HG03354 (cell line): Measurements from ENCODE around the gene SSBP3.
A peak's percentile ranks its signal among the peaks of the same experiment; 100 is the strongest.

Experiments
- ATAC-seq: cut with Tn5 transposase; IDR thresholded peaks from one replicate; pipeline ENCODE4 v1.9.1; 2021; ENCODE audit warnings: mild to moderate bottlenecking; ENCODE audit not compliant: unreplicated experiment, poor library complexity, severe bottlenecking

The SSBP3 gene

DNA sequence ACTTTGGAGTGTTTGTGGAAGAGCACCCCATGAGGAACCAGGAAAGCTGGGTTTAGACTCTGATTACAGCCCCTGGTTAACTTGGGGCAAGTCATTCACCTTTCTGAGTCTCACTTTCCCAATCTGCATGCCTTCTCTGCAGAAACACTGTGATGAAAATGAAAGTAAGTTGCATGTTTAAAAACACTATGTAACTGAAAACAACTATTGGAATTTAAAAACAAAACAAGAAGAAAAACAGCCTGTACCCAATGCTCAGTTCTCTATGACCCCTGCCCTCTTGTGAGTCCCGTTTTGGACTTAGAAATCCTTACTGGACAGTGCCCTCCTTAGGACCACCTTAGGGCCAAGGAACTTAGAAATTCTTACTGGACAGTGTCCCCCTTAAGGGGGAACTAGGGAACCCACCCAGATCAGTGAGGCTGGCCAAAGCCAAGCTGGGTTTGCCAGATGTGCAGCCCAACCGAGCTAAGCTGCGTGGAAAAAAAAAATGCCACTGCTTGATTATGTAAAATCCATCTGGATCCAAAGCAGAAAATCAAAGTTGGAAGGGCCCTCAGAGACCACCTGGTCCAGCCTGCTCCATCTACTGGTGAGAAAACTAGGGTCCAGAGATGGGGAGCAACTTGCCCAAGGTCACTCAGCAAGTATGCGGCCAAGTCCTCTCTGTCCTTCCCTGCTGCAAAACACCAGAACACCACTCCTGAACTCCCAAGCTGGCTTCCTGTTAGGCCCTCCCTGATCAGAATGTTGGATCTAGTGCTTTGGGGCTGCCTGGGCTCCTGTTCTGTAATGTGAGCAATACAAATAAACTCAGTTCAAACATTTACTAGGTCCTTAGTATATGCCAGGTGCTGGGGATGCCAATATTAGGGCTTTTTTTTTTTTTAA, 128.5 kb downstream of the SSBP3 start:
- ATAC-seq, result peak; percentile 57

DNA sequence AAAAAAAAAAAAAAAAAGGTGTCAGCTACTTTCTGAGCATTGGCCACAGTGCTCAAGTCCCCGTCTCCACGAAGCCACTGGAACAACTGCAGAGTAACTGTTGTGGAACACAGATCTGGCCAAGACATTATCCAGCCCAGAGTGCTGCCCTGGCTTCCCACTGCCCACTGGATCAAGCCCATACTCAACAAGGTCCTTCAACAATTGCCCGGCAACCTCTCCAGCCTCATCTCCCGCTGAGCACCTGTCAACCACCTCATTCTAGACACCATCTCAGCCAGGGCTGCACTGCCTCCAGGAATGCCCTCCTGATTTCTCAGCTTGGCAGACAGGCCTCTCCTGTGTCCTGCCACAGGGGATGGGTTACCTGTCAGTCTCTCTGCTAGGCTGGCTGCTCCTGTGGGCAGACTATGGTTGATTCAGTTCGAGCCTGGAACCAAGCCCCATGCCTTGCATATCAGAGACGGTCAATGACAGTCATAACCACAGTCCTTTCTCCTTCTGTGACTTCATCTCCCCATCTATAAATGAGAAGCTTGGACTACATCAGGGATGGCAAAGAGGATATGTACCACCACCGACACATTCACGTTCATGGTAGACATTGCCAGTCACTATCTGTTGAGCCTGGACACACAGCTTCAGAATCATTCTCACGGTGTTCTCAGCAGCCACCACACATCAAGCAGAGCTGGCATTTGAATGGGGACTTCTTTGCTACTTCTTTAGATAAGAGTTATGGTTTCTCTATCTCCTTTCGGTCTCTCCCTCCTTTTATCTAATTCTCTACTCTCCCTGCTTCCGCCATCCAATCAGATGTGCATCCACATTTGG, 129.4 kb downstream of the SSBP3 start:
- ATAC-seq, result no peak

DNA sequence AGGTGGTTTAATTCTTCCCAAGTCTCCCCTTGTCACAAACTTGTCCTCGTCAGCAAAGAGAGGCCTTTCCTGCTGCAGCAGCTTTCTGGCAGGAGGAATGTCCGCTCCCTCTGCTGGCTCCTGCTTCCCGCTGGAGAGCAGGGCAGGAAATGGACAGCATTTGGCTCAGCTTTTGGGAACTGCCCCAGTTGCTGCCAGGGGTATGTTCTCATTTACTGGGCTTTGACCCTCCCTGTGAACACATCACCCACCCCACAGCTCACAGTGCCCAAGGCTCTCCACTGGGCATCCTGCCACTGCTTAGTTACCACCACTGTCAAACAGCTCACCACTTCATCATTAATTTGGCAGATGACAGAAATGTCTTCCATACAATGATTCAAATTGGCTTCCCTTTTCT, 130.8 kb downstream of the SSBP3 start:
- no peak for ATAC-seq

DNA sequence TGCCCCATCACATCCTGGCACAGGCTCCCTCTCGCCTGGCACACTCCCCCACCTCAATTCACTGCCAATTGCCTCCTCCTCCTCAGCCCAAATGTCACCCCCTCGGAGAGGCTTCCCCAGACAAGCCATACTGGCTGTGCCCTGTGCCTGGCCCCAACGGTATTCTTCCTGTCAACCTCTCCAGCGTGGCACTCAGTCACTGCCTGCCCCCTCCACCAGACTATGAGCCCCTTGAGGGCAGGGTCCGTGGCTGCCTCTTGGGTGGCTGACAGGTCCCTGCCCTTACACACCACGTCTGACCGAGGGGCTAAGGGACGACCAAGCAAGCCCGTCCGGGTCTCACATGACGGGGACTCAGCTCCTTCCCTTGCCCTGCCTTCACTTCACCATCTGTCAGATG, 131.3 kb downstream of the SSBP3 start:
- ATAC-seq, result no peak

DNA sequence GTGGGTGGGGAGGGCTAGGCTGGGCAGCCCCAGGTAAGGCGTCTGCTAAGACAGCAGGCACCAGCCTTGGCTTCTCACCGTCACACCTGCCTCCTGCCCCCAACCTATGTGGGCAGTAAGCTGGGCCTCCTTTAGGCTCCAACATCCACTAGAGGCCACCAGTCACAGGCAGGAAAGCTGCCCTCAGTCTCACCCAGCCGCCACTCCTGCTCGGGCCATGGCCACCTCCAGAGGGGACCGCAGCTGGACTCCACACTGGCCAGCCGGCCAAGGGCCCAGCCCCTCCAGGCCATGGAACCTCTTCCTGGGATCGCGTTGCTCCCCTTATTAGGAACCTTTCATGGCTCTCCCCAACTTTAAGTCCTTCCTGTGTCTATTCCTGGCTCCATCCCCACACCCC, 131.7 kb downstream of the SSBP3 start:
- no peak for ATAC-seq

DNA sequence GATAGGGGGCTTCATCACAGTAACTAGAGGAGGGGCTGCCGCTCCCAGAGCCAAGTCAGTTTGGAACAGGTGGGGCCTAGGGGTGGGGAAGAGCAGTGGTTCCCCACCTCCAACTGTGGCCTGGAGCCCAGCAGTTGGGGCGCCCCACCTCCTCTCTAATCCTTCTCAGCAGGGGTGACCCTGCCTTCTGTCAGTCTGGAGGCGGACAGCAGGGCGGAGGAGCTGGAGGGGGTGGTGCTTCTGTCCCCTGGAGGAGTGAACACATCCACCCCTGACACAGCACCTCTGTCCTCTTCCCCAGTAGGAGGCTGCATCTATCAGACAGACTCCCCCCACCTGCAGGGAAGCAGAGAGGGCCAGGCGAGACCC, 132.4 kb downstream of the SSBP3 start:
- ATAC-seq, result no peak

DNA sequence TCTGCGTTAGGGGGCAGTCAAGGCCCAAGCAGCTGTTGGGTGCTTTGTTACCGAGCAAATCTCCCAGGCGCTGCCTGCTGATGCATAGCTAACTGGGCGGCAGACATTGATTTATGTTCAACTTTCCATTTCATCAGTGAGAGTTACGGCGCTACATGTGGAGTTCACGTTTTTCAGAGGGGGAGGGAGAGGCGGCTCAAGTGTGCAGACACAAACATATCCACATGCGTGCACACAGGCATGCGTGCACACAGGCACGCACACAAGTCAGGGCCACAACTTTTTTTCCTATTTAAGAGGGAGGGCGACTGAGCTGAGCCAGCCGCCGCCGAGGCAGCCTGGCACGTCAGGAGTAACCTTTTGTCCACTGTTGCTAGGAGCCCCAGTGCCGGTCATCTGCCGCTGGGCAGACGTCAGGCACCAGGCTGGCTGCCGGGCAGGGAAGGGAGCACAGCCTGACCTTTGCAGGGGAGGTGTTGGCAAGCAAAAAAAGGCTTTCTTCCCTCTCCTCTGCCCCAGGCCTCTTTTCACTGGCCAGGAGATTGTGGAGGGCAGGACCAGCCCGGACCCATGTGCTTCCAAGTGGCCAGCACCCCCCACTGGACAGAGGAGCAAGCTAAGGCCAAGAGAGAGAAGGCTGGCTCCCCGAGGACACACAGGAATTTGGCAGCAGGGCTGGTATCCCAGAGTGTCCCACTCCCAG, 133.0 kb downstream of the SSBP3 start:
- ATAC-seq, result no peak

DNA sequence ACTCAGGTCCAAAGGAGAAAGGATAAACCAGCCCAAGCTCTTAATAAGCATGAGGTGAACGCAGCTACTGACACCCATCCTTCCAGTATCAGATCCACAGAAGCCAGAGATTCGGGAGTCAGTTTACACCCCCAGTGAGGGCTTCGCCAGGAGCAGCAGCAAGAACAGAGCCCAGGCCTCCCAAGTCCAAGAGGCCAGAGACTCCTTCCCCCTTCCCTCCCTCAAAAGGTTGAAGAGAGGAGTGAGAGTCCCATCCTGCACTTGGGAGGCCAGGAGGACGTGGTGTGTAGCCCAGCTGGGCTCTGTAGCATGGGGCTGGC, 133.5 kb downstream of the SSBP3 start:
- no peak for ATAC-seq

DNA sequence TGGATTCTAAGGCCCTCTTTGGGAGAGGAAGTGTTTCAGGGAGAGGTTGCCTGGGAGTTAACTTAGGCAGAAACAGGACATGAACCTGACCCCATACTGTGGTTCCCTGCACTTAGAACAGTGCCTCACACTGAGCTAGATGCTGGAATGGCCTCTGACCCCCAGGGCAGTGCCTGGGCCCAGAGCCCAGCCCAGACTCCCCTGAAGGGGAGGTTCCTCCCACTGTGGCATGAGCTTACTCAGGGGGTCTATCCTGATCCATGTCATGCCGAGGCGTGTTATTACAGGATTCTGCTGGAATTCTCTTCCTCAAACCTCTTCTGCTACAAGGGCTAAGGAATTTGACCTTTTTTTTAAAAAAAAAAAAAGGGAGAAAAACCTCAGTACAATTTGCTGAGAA, 134.1 kb downstream of the SSBP3 start:
- no peak for ATAC-seq

DNA sequence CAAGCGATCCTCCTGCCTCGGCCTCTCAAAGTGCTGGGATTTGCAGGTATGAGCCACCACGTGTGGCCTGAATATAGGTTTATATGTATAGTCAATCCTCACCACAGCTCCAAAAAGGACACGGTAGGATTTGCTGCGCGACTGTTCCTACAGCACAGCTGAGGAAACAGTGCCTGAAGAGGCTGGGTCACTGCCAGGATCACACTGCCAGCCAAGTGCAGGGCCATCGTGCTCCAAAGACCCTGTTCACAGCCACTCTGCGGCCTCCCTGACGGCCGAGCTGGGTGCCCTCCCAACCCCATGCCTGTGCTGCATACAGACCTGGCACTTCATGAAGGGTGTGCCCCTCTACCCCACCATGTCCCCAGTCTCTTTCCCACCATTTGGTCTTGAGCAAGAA, 134.9 kb downstream of the SSBP3 start:
- ATAC-seq, result no peak

DNA sequence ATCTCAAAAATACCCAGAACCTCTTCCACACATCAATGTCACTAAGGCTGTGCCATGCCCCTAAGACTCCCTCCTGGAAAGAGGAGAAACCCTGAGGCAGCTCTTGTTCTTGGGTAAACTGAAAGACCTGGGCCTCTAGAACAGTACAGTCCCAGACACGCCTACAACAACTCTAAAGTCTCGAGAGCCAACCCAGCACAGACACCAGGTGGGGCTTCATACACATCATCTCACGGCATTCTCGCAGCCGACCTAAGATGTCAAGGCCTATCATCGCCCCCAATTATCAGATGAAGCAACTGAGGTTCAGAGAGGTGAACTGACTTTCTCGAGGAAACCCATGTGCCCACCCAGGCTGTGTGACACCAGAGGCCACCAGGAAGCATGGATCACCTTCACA, 135.7 kb downstream of the SSBP3 start:
- no peak for ATAC-seq

DNA sequence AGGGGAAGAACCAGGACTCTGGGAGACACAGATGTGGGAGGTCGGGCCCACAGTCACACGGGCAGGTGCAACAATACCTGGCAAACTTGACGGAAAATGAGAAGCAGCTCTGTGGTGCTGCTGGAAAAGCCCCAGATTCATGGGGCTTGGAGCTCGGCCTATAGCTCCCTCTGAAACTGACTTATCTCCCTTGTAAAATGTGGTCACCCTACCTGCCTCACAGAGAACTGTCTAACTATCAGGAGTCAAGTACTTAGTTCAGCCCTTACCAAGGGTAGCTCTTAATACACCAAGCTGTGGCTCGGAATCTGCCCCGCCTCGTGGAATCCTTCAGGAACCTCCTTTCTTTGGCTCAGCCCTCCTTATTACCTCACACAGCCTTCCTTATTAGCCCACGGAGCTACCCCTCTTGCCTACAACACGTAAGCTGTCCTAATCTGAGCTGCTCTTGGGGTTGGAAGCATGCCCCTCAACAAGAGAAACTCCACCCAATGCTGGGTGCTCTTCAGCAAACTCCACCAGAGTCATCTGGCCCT, 137.4 kb downstream of the SSBP3 start:
- ATAC-seq, result no peak

DNA sequence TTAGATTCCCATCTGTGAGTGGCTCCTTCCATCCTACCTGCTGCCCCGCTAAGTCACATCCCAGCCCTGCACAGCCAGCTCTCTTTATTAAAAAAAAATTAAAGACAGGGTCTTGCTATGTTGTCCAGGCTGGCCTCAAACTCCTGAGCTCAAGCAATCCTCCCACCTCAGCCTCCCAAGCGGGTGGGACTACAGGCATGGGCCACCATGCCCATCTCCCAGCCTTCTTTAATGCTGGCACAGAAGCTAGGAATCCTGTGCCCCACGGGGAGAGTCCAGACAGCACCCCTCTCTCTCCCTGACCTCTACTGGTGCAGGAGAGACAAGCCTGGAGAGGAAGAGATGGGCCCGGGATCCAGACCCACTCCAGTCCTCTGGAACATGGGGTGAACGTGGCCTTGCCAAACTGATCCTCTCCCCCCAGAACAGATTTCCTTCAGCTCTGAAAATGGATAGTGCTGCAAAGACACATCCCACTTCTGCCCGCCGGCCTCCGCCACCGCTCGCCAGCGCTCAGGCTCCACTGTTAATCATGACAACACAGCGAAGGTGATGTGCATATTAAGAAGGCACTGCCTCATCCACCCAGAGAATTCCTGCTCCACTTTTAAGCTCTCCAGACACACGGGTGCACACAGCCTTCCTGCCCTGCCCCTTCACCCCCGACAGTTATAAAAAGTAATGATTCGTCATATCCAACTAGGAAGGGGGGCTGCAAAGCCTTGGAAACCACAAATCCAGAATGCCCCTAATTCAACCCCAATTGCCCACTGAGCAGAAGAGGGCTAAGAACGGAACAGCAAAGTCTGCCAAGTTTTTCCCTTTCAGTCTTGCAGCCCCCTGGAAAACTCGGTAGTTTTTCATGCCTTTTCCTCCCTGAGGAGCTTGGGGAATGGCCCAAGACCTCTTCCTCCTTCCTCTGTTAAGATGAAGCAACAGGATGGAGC, 138.1 kb downstream of the SSBP3 start:
- ATAC-seq, result no peak

DNA sequence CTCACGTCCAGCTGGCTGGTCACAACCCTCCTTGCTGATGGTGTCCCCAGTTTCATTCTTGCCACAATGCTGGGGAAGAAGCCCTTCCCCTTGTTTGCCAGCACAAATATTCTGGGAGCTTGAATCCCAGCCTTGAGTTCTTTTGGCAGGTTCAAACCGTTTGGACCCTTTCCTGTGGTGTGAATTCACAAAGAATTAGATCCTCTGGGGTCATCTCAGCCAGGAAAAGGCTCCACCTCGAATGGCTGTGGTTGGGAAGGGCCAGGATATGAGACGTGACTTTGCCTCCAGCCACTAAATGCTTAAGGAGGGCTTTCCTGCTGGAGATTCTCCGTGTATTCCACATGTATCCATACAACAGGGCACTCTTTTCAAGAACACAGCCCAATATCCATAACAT, 139.3 kb downstream of the SSBP3 start:
- no peak for ATAC-seq

DNA sequence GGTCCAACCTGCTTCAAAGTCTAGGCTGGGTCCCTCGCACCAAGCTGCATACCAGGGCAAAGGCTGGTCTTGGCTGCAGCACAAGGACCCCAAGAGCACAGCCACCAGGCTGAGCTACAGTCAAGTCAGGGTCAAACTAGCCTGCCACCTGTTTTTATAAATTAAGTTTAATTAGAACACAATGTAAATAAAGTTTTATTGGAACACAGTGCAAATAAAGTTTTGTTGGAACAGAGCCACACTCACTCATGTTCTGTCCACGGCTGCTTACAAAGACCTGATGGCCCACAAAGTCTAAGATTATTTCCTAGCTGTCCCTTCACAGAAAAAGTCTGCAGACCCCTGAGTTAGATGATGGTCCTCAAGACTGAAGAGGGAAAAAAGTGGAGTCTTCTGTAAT, 140.0 kb downstream of the SSBP3 start:
- no peak for ATAC-seq

DNA sequence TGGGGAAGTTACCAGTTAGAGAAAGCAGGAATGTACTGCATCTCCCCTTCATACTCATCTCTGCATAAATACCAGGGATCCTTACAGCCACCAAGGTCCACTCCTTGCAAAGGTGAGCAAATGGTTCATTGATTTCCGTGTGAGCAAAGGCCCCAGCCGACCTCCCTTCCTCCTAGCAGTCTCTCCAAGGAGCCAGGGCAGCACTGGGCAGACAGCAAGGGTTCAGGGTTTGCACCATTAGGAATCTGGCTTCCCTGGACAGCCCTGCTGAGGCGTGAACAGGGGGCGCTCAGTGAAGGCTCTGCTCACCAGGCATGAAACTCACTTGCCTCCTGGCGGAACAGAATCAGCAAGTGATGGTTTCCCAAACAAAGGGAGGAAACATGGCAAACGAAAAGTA, 140.5 kb downstream of the SSBP3 start:
- ATAC-seq, result no peak

DNA sequence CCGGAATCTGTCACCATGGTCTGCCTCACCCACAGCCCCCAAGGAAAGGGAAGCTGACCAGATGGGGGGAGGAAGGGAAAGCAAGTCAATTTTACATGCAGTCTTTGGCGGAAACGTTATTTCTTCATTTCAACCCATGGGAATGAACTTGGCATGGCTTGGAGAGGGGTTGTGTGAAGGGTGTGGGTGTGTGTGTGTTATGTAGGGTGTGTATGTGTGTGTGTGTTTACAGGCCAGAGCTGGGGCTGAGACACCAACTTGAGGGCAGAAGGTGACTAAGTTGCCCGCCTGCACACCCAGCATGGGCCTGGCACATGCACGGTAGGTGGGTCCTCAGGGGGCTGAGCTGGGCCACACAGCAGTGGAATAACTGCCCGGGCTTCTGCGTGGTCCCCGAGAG, 141.1 kb downstream of the SSBP3 start:
- ATAC-seq, result no peak

DNA sequence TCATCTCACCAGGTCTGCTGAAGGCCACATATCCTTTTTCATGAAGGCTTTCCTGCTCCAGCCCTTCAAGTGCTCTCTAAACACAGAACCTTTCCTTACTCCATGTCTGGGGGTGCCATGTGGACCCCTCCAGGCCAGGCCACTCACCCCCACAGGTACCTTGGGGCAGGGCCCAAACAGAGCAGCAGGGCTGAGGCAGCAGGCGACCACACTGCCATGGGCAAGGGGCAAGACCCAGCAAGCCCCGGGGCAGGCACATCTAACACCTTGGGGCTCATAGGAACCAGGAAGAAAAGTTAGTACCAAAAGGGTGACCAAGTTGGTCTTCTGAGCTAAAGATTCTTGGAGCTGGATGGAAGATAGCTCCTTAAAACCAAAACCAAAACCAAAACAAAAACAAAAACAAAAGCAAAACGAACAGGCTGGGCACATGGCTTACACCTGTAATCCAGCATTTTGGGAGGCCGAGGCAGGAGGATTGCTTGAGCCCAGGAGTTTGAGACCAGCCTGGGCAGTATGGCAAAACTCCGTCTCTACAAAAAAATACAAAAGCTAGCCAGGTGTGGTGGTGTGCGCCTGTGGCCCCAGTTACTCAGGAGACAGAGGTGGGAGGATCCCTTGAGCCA, 142.5 kb downstream of the SSBP3 start:
- no peak for ATAC-seq

DNA sequence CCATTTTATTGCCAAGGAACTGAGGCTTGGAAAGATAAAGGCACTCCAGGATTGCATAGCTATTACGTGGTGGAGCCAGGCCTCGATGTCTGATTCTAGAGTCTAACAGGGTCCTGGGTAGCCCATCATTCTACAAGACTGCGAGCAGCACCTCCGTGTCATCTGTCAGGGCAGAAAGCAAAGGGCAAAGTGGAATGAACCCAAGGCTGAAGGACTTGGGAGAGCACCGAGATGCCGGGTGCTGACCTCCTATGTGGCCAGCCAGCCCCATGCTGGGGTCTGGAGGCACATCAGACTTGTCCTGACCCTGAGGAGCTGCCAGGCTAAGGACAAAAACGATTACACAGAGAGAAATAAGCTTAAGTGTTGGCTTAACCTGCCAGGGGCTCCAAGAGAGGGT, 143.9 kb downstream of the SSBP3 start:
- no peak for ATAC-seq
